HG03280 (cell line): Measurements from ENCODE around the gene RNU6-9.

ENCODE experiments used
- ATAC-seq: cut with Tn5 transposase; IDR thresholded peaks from one replicate; pipeline ENCODE4 v1.9.1; 2021; ENCODE audit warnings: mild to moderate bottlenecking, moderate library complexity; ENCODE audit not compliant: unreplicated experiment

RNU6-9 gene

GRCh38 chr19:916645-917322 is 23.5 kb downstream of the RNU6-9 start:
- ATAC-seq, result no peak

DNA sequence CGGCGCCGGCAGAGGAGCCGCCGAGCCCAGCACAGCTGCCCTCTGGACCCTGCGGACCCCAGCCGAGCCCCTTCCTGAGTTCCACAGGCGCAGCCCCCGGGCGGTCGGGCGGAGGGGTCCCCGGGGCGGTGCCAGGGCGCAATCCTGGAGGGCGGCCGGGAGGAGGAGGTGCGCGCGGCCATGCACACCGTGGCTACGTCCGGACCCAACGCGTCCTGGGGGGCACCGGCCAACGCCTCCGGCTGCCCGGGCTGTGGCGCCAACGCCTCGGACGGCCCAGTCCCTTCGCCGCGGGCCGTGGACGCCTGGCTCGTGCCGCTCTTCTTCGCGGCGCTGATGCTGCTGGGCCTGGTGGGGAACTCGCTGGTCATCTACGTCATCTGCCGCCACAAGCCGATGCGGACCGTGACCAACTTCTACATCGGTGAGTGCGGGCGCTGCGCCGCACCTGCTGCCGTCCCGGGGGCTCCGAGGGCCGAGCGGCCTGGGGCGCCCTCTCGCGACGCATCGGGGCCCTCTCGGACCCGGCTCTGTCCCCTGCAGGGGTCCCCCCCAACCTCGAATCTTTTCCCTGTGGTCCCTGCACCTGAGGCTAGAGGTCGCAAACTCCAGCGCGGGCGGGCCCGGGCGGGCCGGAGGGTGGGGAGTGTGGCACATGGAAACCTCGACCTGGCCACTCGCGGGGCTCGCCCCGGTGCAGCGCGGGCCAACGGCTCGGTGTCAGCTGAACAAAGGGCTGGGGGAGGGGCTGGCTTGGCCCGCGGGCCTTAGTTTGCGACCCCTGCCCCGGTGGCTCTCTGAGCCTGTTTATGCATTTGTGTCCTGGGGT is 24.3 kb downstream of the RNU6-9 start, which contains the start of gene KISS1R:
Gene KISS1R (plus strand): TSS at position 11 of the 829 bp plus-strand sequence. CDS start 170 bp downstream, at position 181.
- no peak for ATAC-seq

DNA sequence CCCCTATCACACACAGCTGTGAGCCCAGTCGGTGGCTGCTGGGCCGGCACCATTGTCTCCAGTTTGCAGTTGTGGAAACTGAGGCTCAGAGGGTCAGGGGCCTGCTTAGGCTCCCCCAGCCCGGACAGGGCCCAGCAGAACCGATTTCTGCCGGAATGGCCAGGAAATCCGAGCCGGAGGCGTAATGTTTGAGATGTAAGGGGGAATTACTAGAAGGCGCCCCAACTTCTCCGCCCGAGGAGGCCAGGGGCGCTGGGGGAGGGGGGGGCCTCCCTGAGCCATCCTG is 24.8 kb downstream of the RNU6-9 start:
- no peak for ATAC-seq

DNA sequence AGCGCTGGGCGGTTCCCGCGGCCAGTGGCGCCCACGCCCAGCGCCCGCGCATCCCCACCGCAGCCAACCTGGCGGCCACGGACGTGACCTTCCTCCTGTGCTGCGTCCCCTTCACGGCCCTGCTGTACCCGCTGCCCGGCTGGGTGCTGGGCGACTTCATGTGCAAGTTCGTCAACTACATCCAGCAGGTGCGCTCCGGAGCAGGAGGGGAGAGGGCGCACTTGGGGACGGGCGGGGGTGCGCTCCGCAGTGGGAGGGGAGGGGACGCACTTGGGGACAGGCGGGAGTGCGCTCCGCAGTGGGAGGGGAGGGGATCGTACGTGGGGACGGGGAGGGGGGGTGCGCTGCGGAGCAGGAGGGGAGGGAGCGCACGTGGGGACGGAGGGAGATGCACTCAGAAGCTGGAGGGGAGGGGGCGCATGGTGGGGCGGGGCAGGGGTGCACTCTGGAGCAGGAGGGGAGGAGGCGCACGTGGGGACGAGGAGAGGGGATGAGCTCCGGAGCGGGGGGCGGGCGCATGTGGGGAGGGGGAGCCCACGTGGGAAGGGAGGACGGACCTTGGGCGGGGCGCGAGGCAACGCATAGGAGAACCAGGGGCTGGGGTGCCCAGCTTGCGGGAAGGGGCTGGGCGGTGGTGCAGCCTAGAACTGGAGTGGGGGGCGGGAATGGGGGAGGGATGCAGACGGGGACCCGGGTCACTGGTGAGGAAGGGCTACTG is 25.4 kb downstream of the RNU6-9 start:
- no peak for ATAC-seq

DNA sequence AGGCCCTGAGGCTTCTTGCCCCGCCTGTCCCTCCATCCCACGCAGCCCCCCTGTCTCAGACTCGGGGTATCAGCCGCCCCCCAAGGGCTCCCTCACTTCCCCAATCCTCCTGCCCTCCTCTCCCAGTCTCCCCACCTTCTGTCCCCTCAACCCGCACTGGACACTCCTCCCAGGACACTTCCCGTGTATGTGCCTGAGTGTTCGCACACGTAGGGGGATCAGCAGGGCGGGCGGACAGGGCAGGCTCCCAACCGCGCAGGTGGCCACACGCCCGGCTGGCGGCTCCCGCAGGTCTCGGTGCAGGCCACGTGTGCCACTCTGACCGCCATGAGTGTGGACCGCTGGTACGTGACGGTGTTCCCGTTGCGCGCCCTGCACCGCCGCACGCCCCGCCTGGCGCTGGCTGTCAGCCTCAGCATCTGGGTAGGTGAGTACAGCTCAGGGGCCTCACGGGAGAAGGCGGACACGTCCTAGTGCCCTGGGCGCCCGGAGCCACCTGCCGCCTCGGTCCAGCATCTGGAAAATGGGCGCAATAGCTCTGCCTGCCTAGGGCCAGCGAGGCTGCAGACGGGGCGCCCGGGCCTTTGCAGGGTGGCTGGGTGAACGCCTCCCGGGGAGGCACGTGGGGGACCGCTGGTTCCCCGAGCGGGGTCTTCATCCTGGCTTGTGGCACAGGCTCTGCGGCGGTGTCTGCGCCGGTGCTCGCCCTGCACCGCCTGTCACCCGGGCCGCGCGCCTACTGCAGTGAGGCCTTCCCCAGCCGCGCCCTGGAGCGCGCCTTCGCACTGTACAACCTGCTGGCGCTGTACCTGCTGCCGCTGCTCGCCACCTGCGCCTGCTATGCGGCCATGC is 26.1 kb downstream of the RNU6-9 start:
- ATAC-seq, result no peak

GRCh38 chr19:920051-920864 is 27.0 kb downstream of the RNU6-9 start:
- no peak for ATAC-seq

DNA sequence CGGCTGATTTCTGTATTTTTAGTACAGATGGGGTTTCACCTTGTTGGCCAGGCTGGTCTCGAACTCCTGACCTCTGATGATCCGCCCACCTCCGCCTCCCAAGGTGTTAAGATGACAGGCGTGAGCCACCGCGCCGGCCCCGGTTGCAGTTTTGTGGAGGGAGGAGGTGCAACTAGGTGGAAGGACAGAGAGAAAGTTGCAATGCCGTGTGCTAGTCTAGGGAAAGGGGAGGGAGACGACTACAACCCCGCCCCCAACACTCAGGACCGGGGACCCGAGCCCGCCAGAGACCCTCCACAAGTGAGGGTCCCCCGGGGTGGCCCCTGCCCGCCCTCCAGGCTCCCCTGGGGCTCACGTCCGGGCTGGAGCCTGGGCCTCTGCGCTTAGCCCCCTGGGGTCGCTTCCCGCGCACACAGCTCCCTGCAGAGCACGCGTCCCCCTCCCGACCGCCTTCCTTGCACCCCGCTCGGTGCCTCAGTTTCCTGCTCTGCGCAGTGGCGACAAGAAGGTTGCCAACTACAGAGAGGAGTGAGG is 31.3 kb downstream of the RNU6-9 start:
- ATAC-seq, result no peak

- peak; percentile 43 for ATAC-seq
Measured at GRCh38 chr19:925087-925525, 31.8 kb downstream of the RNU6-9 start.

GRCh38 chr19:925526-926322 is 32.4 kb downstream of the RNU6-9 start, which contains the start of gene ARID3A:
TSS of gene ARID3A (plus strand) at chr19:926035. CDS start at chr19:929529, 3,494 bp downstream.
- peak; percentile 63 for ATAC-seq

GRCh38 chr19:926323-926588 is 33.0 kb downstream of the RNU6-9 start:
- no peak for ATAC-seq

- no peak for ATAC-seq
Measured at GRCh38 chr19:926589-927350, 33.5 kb downstream of the RNU6-9 start.

GRCh38 chr19:927351-927779 is 34.1 kb downstream of the RNU6-9 start:
- ATAC-seq, result no peak

DNA sequence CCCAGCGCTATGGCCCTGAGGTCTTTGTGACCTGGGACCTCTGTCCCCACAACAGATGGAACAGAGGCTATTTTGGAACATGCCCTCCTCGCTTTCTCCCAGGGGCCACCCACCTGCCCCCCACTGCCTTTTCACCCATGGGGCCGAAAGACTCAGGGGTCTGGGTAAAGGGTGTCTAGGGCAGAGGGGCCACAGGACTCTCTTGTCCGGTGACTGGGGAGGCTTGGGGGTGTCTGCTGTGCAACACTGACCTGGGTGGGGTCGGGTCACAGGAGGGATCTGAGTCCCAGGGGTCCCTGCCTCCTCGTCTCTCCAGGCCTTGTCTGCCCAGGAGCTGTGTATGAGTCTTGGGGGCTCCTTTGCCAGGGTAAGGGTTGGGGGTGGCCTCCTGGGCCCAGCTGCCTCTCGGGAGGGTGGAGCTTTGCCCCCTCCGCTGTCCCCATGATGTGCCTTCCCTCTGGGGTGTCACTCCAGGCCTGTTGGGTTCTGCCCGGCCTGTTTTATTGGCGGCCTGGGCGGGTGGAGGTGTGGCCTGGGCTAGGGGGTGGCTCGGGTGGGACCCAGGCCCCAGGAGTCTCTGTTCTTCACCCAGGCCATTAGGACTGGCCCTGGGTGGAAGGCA is 34.6 kb downstream of the RNU6-9 start:
- no peak for ATAC-seq

GRCh38 chr19:928471-929202 is 35.4 kb downstream of the RNU6-9 start:
- no peak for ATAC-seq

- ATAC-seq, result no peak
Measured at GRCh38 chr19:929203-929890, 36.1 kb downstream of the RNU6-9 start.

DNA sequence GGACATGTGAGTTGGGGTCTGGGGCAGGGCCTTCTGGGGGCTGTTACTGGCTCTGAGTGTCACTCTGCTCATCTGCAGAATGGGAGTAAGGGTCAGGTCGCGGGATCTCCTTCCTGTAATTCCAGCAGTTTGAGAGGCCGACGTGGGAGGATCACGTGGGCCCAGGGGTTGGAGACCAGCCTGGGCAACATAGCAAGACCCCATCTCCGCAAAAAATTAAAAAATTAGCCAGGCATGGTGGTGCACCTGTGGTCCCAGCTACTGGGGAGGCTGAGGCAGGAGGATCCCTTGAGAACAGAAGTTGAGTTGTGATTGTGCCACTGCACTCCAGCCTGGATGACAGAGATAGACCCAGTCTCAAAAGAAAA is 36.6 kb downstream of the RNU6-9 start:
- no peak for ATAC-seq
